K562 (cell line): ENCODE data around the gene FUT8. TPM values are rescaled to one million over a fixed set of nuclear protein-coding genes. Genes with fewer than 3 reads are reported as not detected.

Experiments
- BHLHE40 ChIP-seq: IDR thresholded peaks from 2 replicates; pipeline ENCODE4 v1.6.1; 2011; ENCODE audit warnings: low read length, improper control_type of control experiment
- GATAD2B ChIP-seq: fragments of 450-650 bp; IDR thresholded peaks from 2 replicates; pipeline ENCODE4 v1.6.1; 2017; ENCODE audit warnings: mild to moderate bottlenecking, borderline replicate concordance
- PCBP2 ChIP-seq: fragments of 200-400 bp; formaldehyde crosslinking; IDR thresholded peaks from 2 replicates; pipeline ENCODE4 v1.6.1; 2018; ENCODE audit warnings: low read length, low read depth, mild to moderate bottlenecking, moderate library complexity; ENCODE audit not compliant: poor library complexity, severe bottlenecking
- TEAD4 ChIP-seq, 2 experiments: sonication (generic) in 1 of 2; formaldehyde crosslinking in 1 of 2; IDR thresholded peaks; 2 replicates each; pipeline versions ENCODE4 v1.6.1 to v1.8.0; 2012 to 2022; ENCODE audit warnings: borderline replicate concordance in 1 of 2, inconsistent platforms in 1 of 2, low read length in 1 of 2, mild to moderate bottlenecking in 1 of 2, missing genetic modification reagents in 1 of 2
- ZEB2 ChIP-seq: fragments of 450-650 bp; IDR thresholded peaks from 2 replicates; pipeline ENCODE4 v1.6.1; 2016
- ZNF444 ChIP-seq: fragments of 250-450 bp; sonication (Bioruptor Pico); IDR thresholded peaks from 2 replicates; pipeline ENCODE4 v1.4.0; 2020; ENCODE audit warnings: mild to moderate bottlenecking, moderate library complexity
- polyA plus RNA-seq, 8 experiments: library from polyadenylated mRNA; depleted of rRNA in 4 of 8; stranded (reverse) in 5 of 8; unstranded in 3 of 8; fragments of >200 nt; fragmentation: Nextera tagmentation in 2 of 8; fragmentation: Illumina TruSeq in 1 of 8; extraction: Ambion mirVana in 2 of 8; extraction: Trizol in 1 of 8; gene quantifications; 2 replicates each; pipeline versions ENCODE4 v1.2.1 to v1.2.3, GENCODE V29; 2011 to 2014; ENCODE audit warnings: inconsistent platforms in 1 of 8, missing spikeins in 1 of 8
- total RNA-seq, 7 experiments: library from RNA; depleted of rRNA in 6 of 7; stranded (reverse); fragments of >200 nt in 6 of 7; fragmentation: Illumina TruSeq in 2 of 7; extraction: Trizol in 2 of 7; gene quantifications; 2 replicates each; pipeline versions ENCODE4 v1.2.1 to v1.2.3, GENCODE V29; 2011 to 2021; ENCODE audit warnings: low replicate concordance in 1 of 7
- TF ChIP-seq, protein P1 (sequence below), 2 experiments: IDR thresholded peaks; 2 replicates each; pipeline ENCODE4 v1.6.1; 2012; ENCODE audit warnings: improper control_type of control experiment in 2 of 2, low read depth in 2 of 2, low read length in 2 of 2, borderline replicate concordance in 1 of 2
- TF ChIP-seq, protein P2 (sequence below): fragments of 450-650 bp; IDR thresholded peaks from 2 replicates; pipeline ENCODE4 v1.6.1; 2016; ENCODE audit warnings: borderline replicate concordance

Gene FUT8
- total and polyA plus RNA-seq, 9 of the 15 experiments (the other 6 are each of a cell fraction or from before 2014, with no cell fraction given): 4.1 to 15.2 (median 7.8) TPM

DNA sequence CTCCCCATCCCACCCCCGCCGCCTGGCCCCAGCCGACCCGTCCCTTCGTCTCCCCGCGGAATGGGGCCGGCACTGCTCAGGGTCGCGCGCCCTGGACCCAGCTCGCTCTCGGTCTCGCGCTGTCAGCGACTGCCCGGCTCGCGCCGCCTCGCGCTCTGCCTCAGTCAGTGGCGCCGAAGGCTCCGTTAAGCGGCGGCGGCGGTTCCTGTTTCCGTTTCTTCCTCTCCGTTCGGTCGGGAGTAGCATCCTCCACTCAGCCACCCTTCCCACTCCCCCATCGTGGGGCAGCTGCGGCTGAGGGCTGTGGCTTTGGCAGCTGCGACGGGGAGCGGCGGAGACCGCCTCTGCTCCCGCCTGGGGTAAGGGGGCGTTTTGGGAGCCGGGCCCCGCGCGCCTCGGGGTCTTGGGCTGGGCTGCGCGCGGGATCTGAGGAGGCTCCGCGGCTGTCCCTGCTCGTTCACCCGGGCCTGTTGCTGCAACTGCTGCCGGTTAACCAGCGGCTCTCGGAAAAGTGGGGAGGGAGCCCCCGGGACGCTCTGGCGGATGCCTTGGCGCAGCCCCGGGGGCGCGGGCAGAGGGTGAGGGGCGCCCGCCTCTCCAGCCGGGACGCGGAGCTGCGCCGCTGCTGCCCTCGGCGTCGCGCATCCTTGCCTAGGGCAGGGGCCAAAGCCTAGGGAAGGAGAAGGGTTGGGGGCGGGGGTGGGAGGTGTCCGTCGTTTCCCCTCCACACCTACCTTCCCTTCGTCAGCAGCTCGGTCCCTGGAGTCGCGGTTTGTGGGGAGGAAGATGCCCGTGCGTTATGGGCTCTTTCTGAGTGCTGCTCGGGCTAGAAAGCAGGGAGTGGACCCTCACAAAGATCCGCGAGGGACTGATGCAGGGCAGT lies 567 bp downstream of the FUT8 start (continued):
- TF ChIP-seq TEAD4 (IDR thresholded peaks at IDR 0.05; ENCODE audit: low read length): no peak
- TF ChIP-seq TEAD4 (CRISPR knock-in tag; IDR thresholded peaks at IDR 0.05; ENCODE audit: borderline replicate concordance): no peak
- TF ChIP-seq BHLHE40: no peak
- no peak for TF ChIP-seq GATAD2B
- TF ChIP-seq PCBP2: no peak
- TF ChIP-seq ZEB2: no peak
- TF ChIP-seq, protein P1, sequence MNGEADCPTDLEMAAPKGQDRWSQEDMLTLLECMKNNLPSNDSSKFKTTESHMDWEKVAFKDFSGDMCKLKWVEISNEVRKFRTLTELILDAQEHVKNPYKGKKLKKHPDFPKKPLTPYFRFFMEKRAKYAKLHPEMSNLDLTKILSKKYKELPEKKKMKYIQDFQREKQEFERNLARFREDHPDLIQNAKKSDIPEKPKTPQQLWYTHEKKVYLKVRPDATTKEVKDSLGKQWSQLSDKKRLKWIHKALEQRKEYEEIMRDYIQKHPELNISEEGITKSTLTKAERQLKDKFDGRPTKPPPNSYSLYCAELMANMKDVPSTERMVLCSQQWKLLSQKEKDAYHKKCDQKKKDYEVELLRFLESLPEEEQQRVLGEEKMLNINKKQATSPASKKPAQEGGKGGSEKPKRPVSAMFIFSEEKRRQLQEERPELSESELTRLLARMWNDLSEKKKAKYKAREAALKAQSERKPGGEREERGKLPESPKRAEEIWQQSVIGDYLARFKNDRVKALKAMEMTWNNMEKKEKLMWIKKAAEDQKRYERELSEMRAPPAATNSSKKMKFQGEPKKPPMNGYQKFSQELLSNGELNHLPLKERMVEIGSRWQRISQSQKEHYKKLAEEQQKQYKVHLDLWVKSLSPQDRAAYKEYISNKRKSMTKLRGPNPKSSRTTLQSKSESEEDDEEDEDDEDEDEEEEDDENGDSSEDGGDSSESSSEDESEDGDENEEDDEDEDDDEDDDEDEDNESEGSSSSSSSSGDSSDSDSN (IDR thresholded peaks at IDR 0.05; ENCODE audit: borderline replicate concordance in 1 of 2, low read depth in 2 of 2, low read length in 2 of 2): 0 out of 4 replicates have a peak, but pooled peaks of 1 of the 2 experiments have one; percentile 23
- TF ChIP-seq ZNF444 (CRISPR knock-in tag): no peak
- TF ChIP-seq, protein P2, sequence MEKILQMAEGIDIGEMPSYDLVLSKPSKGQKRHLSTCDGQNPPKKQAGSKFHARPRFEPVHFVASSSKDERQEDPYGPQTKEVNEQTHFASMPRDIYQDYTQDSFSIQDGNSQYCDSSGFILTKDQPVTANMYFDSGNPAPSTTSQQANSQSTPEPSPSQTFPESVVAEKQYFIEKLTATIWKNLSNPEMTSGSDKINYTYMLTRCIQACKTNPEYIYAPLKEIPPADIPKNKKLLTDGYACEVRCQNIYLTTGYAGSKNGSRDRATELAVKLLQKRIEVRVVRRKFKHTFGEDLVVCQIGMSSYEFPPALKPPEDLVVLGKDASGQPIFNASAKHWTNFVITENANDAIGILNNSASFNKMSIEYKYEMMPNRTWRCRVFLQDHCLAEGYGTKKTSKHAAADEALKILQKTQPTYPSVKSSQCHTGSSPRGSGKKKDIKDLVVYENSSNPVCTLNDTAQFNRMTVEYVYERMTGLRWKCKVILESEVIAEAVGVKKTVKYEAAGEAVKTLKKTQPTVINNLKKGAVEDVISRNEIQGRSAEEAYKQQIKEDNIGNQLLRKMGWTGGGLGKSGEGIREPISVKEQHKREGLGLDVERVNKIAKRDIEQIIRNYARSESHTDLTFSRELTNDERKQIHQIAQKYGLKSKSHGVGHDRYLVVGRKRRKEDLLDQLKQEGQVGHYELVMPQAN: no peak
